ENCODE data around the gene BANK1.
A peak's percentile ranks its signal among the peaks of the same experiment; 100 is the strongest.

The BANK1 gene

GRCh38 chr4:101835121-101835904, 44.8 kb downstream of the BANK1 start:
- no peaks in the 10 kb centered on the region for H3K9me3 Mint-ChIP-seq
- H3K36me3 Mint-ChIP-seq (ENCODE audit: low read depth): no peaks in the 10 kb centered on the region
- peak overlapping the region in 1 of 3 experiments; percentile 4 for H3K27ac Mint-ChIP-seq
- H3K27me3 Mint-ChIP-seq (ENCODE audit: low read depth): no peaks in the 10 kb centered on the region
- H3K4me3 Mint-ChIP-seq: no peak overlapping the region
- TF ChIP-seq CTCF (IDR thresholded peaks at IDR 0.05; ENCODE audit: unreplicated experiment in 3 of 3): no peak
- H3K4me1 Mint-ChIP-seq: peaks cover 5% of the 10 kb centered on the region

- Mint-ChIP-seq H3K27ac (no peak overlapping the region), H3K9me3 (no peaks in the 10 kb centered on the region), H3K4me1 (no peaks in the 10 kb centered on the region), H3K36me3 (ENCODE audit: low read depth) (no peaks in the 10 kb centered on the region), H3K4me3 (no peak overlapping the region), H3K27me3 (ENCODE audit: low read depth) (peaks cover 4% of the 10 kb centered on the region)
- TF ChIP-seq CTCF (IDR thresholded peaks at IDR 0.05; ENCODE audit: unreplicated experiment in 3 of 3): no peak
These were observed 52.5 kb downstream of the BANK1 start for GRCh38 chr4:101843054-101843453.

- no peak for TF ChIP-seq CTCF (IDR thresholded peaks at IDR 0.05; ENCODE audit: unreplicated experiment in 3 of 3)
These were observed 56.0 kb downstream of the BANK1 start for GRCh38 chr4:101846550-101846949.

GRCh38 chr4:101850698-101851097, 60.2 kb downstream of the BANK1 start:
- no peaks in the 10 kb centered on the region for H3K4me1 Mint-ChIP-seq
- H3K9me3 Mint-ChIP-seq: no peaks in the 10 kb centered on the region
- no peak overlapping the region for H3K4me3 Mint-ChIP-seq
- peaks cover 4% of the 10 kb centered on the region for H3K27me3 Mint-ChIP-seq (ENCODE audit: low read depth)
- H3K36me3 Mint-ChIP-seq (ENCODE audit: low read depth): no peaks in the 10 kb centered on the region
- no peak overlapping the region for H3K27ac Mint-ChIP-seq
- no peak for TF ChIP-seq CTCF (IDR thresholded peaks at IDR 0.05; ENCODE audit: unreplicated experiment in 3 of 3)

More at GRCh38 chr4:101846550-101846949, 56.0 kb downstream of the BANK1 start:
- H3K4me1 Mint-ChIP-seq: no peaks in the 10 kb centered on the region
- H3K27me3 Mint-ChIP-seq (ENCODE audit: low read depth): peaks cover 4% of the 10 kb centered on the region
- H3K4me3 Mint-ChIP-seq: no peak overlapping the region
- H3K9me3 Mint-ChIP-seq: no peaks in the 10 kb centered on the region
- no peak overlapping the region for H3K27ac Mint-ChIP-seq
- H3K36me3 Mint-ChIP-seq (ENCODE audit: low read depth): no peaks in the 10 kb centered on the region

- Mint-ChIP-seq H3K4me3 (no peak overlapping the region), H3K27ac (no peak overlapping the region)
These were observed 61.1 kb downstream of the BANK1 start for GRCh38 chr4:101851672-101852071.

More at GRCh38 chr4:101851672-101852071, 61.1 kb downstream of the BANK1 start:
- peaks cover 4% of the 10 kb centered on the region for H3K27me3 Mint-ChIP-seq (ENCODE audit: low read depth)
- no peaks in the 10 kb centered on the region for H3K9me3 Mint-ChIP-seq
- H3K4me1 Mint-ChIP-seq: no peaks in the 10 kb centered on the region
- H3K36me3 Mint-ChIP-seq (ENCODE audit: low read depth): no peaks in the 10 kb centered on the region
- TF ChIP-seq CTCF (IDR thresholded peaks at IDR 0.05; ENCODE audit: unreplicated experiment in 3 of 3): no peak

Data from nephron (organoid).